Measurements from ENCODE around the gene TRMO.
A peak's percentile ranks its signal among the peaks of the same experiment; 100 is the strongest.

The TRMO gene

GRCh38 chr9:97938081-97938644, 15.9 kb upstream of the TRMO start, which contains the start of gene HEMGN:
Gene HEMGN (minus strand): TSS chr9:97938172. CDS start chr9:97938136, 36 bp downstream.
- peak; percentile 50 for DNase-seq (ENCODE audit: low spot score)

GRCh38 chr9:97936998-97937397, 14.7 kb upstream of the TRMO start:
- DNase-seq (ENCODE audit: low spot score): no peak

- DNase-seq (ENCODE audit: low spot score): no peak
These were observed 13.0 kb upstream of the TRMO start for GRCh38 chr9:97935276-97935675.

GRCh38 chr9:97934321-97935115, 12.2 kb upstream of the TRMO start:
- DNase-seq (ENCODE audit: low spot score): no peak

GRCh38 chr9:97933297-97933998, 11.1 kb upstream of the TRMO start:
- no peak for DNase-seq (ENCODE audit: low spot score)

GRCh38 chr9:97930972-97931371, 8.7 kb upstream of the TRMO start:
- no peak for DNase-seq (ENCODE audit: low spot score)

GRCh38 chr9:97928986-97929604, 6.8 kb upstream of the TRMO start:
- DNase-seq (ENCODE audit: low spot score): no peak

GRCh38 chr9:97925497-97926334, 3.4 kb upstream of the TRMO start:
- no peak for DNase-seq (ENCODE audit: low spot score)

GRCh38 chr9:97924386-97924785, 2.1 kb upstream of the TRMO start:
- DNase-seq (ENCODE audit: low spot score): no peak

- peak; percentile 81 for DNase-seq (ENCODE audit: low spot score)
These were observed 1.3 kb upstream of the TRMO start for GRCh38 chr9:97923529-97924108.

GRCh38 chr9:97919217-97919813, 3.0 kb downstream of the TRMO start:
- DNase-seq (ENCODE audit: low spot score): no peak

- peak; percentile 30 for DNase-seq (ENCODE audit: low spot score)
These were observed 3.7 kb downstream of the TRMO start for GRCh38 chr9:97918611-97919010.

GRCh38 chr9:97911970-97912369, 10.3 kb downstream of the TRMO start:
- DNase-seq (ENCODE audit: low spot score): no peak

- DNase-seq (ENCODE audit: low spot score): no peak
These were observed 10.8 kb downstream of the TRMO start for GRCh38 chr9:97911528-97911927.

GRCh38 chr9:97910357-97910756, 11.9 kb downstream of the TRMO start:
- DNase-seq (ENCODE audit: low spot score): peak; percentile 57

GRCh38 chr9:97908705-97909104, 13.6 kb downstream of the TRMO start:
- peak; percentile 62 for DNase-seq (ENCODE audit: low spot score)

GRCh38 chr9:97907632-97908031, 14.7 kb downstream of the TRMO start:
- no peak for DNase-seq (ENCODE audit: low spot score)

- peak; percentile 32 for DNase-seq (ENCODE audit: low spot score)
These were observed 15.3 kb downstream of the TRMO start for GRCh38 chr9:97907046-97907445.

GRCh38 chr9:97906236-97906831, 16.0 kb downstream of the TRMO start:
- DNase-seq (ENCODE audit: low spot score): peak; percentile 67

GRCh38 chr9:97905228-97905627, 17.1 kb downstream of the TRMO start:
- peak; percentile 80 for DNase-seq (ENCODE audit: low spot score)
